Measurements from ENCODE around the gene PI16. TPM values are rescaled to one million over a fixed set of nuclear protein-coding genes. Genes with fewer than 3 reads are reported as not detected.

The PI16 gene
- polyA plus RNA-seq, 1 donor from 2014 or later, result 2.3 TPM

GRCh38 chr6:36970892-36971842, 16.6 kb downstream of the PI16 start:
- Mint-ChIP-seq H3K4me1 (peaks cover 0 to 2% (median 1%) of the 10 kb centered on the region in 3 donors), H3K9me3 (no peaks in the 10 kb centered on the region), H3K27me3 (no peaks in the 10 kb centered on the region), H3K27ac (peak overlapping the region in 1 of 3 donors; percentile 86), H3K4me3 (no peak overlapping the region), H3K36me3 (peaks cover 9% of the 10 kb centered on the region)

GRCh38 chr6:36971921-36972673, 17.6 kb downstream of the PI16 start:
- peak overlapping the region in 1 of 3 donors; percentile 86 for H3K27ac Mint-ChIP-seq

GRCh38 chr6:36973190-36973589, 18.7 kb downstream of the PI16 start:
- Mint-ChIP-seq H3K27ac (no peak overlapping the region), H3K27me3 (no peaks in the 10 kb centered on the region), H3K36me3 (peaks cover 6% of the 10 kb centered on the region), H3K4me3 (no peak overlapping the region), H3K4me1 (peaks cover 0 to 6% (median 2%) of the 10 kb centered on the region in 3 donors), H3K9me3 (no peaks in the 10 kb centered on the region)

More at GRCh38 chr6:36971921-36972673, 17.6 kb downstream of the PI16 start:
- H3K9me3 Mint-ChIP-seq, result no peaks in the 10 kb centered on the region
- H3K36me3 Mint-ChIP-seq, result peaks cover 7% of the 10 kb centered on the region
- peaks cover 0 to 2% (median 0%) of the 10 kb centered on the region in 3 donors for H3K4me1 Mint-ChIP-seq
- no peaks in the 10 kb centered on the region for H3K27me3 Mint-ChIP-seq
- no peak overlapping the region for H3K4me3 Mint-ChIP-seq

GRCh38 chr6:36973647-36974046, 19.1 kb downstream of the PI16 start:
- H3K9me3 Mint-ChIP-seq, result no peaks in the 10 kb centered on the region
- no peaks in the 10 kb centered on the region for H3K27me3 Mint-ChIP-seq
- no peak overlapping the region for H3K4me3 Mint-ChIP-seq
- no peak overlapping the region for H3K27ac Mint-ChIP-seq
- peaks cover 3% of the 10 kb centered on the region for H3K36me3 Mint-ChIP-seq
- peaks cover 0 to 6% (median 2%) of the 10 kb centered on the region in 3 donors for H3K4me1 Mint-ChIP-seq

GRCh38 chr6:36975231-36976006, 20.9 kb downstream of the PI16 start:
- Mint-ChIP-seq H3K36me3 (peaks cover 3% of the 10 kb centered on the region), H3K4me1 (peaks cover 0 to 13% (median 10%) of the 10 kb centered on the region in 3 donors), H3K9me3 (no peaks in the 10 kb centered on the region), H3K27ac (no peak overlapping the region), H3K4me3 (no peak overlapping the region), H3K27me3 (no peaks in the 10 kb centered on the region)

- Mint-ChIP-seq H3K27ac (no peak overlapping the region), H3K4me3 (no peak overlapping the region), H3K4me1 (peaks cover 0 to 15% (median 11%) of the 10 kb centered on the region in 3 donors)
Measured at GRCh38 chr6:36976007-36976264, 21.4 kb downstream of the PI16 start.

GRCh38 chr6:36976509-36976908, 22.0 kb downstream of the PI16 start:
- Mint-ChIP-seq H3K27me3 (no peaks in the 10 kb centered on the region), H3K4me1 (peaks cover 0 to 16% (median 11%) of the 10 kb centered on the region in 3 donors), H3K4me3 (no peak overlapping the region), H3K36me3 (peaks cover 3% of the 10 kb centered on the region), H3K9me3 (no peaks in the 10 kb centered on the region), H3K27ac (no peak overlapping the region)

More at GRCh38 chr6:36976007-36976264, 21.4 kb downstream of the PI16 start:
- H3K9me3 Mint-ChIP-seq, result no peaks in the 10 kb centered on the region
- H3K36me3 Mint-ChIP-seq, result peaks cover 3% of the 10 kb centered on the region
- no peaks in the 10 kb centered on the region for H3K27me3 Mint-ChIP-seq

- Mint-ChIP-seq H3K36me3 (peaks cover 3% of the 10 kb centered on the region), H3K27ac (peak overlapping the region in 1 of 3 donors; percentile 22), H3K4me1 (peaks cover 4 to 20% (median 15%) of the 10 kb centered on the region in 3 donors), H3K4me3 (no peak overlapping the region), H3K9me3 (no peaks in the 10 kb centered on the region), H3K27me3 (no peaks in the 10 kb centered on the region)
Measured at GRCh38 chr6:36976931-36977330, 22.4 kb downstream of the PI16 start.

- Mint-ChIP-seq H3K4me1 (peaks cover 6 to 23% (median 18%) of the 10 kb centered on the region in 3 donors), H3K9me3 (no peaks in the 10 kb centered on the region), H3K27me3 (no peaks in the 10 kb centered on the region), H3K27ac (peak overlapping the region in 2 of 3 donors; percentile 22 to 59), H3K36me3 (peaks cover 3% of the 10 kb centered on the region), H3K4me3 (no peak overlapping the region)
Measured at GRCh38 chr6:36977470-36977941, 23.0 kb downstream of the PI16 start.

- peak overlapping the region in 1 of 3 donors; percentile 4 for H3K27ac Mint-ChIP-seq
- peaks cover 6 to 23% (median 18%) of the 10 kb centered on the region in 3 donors for H3K4me1 Mint-ChIP-seq
- no peaks in the 10 kb centered on the region for H3K9me3 Mint-ChIP-seq
- H3K27me3 Mint-ChIP-seq, result no peaks in the 10 kb centered on the region
- peaks cover under 1% of the 10 kb centered on the region for H3K36me3 Mint-ChIP-seq
- H3K4me3 Mint-ChIP-seq, result peak overlapping the region in 1 of 4 donors; percentile 1
Measured at GRCh38 chr6:36978421-36979346, 24.1 kb downstream of the PI16 start.

- Mint-ChIP-seq H3K27me3 (no peaks in the 10 kb centered on the region), H3K9me3 (no peaks in the 10 kb centered on the region), H3K36me3 (no peaks in the 10 kb centered on the region), H3K27ac (peak overlapping the region in 1 of 3 donors; percentile 4), H3K4me3 (peak overlapping the region in 1 of 4 donors; percentile 1), H3K4me1 (peaks cover 6 to 23% (median 18%) of the 10 kb centered on the region in 3 donors)
Measured at GRCh38 chr6:36979347-36979742, 24.8 kb downstream of the PI16 start.

GRCh38 chr6:36980129-36980528, 25.6 kb downstream of the PI16 start:
- peaks cover 6 to 23% (median 18%) of the 10 kb centered on the region in 3 donors for H3K4me1 Mint-ChIP-seq
- no peaks in the 10 kb centered on the region for H3K9me3 Mint-ChIP-seq
- H3K4me3 Mint-ChIP-seq, result peak overlapping the region in 1 of 4 donors; percentile 47
- H3K27me3 Mint-ChIP-seq, result no peaks in the 10 kb centered on the region
- H3K27ac Mint-ChIP-seq, result peak overlapping the region in 1 of 3 donors; percentile 0
- no peaks in the 10 kb centered on the region for H3K36me3 Mint-ChIP-seq

- peaks cover 6 to 23% (median 18%) of the 10 kb centered on the region in 3 donors for H3K4me1 Mint-ChIP-seq
- H3K36me3 Mint-ChIP-seq, result no peaks in the 10 kb centered on the region
- peak overlapping the region in 2 of 4 donors; percentile 25 to 47 for H3K4me3 Mint-ChIP-seq
- H3K9me3 Mint-ChIP-seq, result no peaks in the 10 kb centered on the region
- H3K27ac Mint-ChIP-seq, result no peak overlapping the region
- no peaks in the 10 kb centered on the region for H3K27me3 Mint-ChIP-seq
Measured at GRCh38 chr6:36980876-36981619, 26.5 kb downstream of the PI16 start.
